NOMO-1 treated with DMSO at 0.1 percent for 48 hours (cell line): ENCODE results near the gene MFAP3L.
"Not testable (repeated sequence)": the region's sequence is repeated elsewhere in the genome, so short reads cannot be mapped to it uniquely, and the experiment has no call there.

Experiments used
- DNase-seq: peaks from one replicate; lab custom pipeline; 2025; ENCODE audit not compliant: unreplicated experiment; lab: John Stamatoyannopoulos, UW

MFAP3L gene

GRCh38 chr4:170026253-170027021 is at the start of gene MFAP3L:
MFAP3L (minus strand) TSS chr4:170026395; CDS start chr4:170005877, 20,518 bp downstream.
- peak; percentile 79 for DNase-seq

- no peak for DNase-seq
Measured at GRCh38 chr4:170071196-170071595, 45.0 kb upstream of the MFAP3L start.

GRCh38 chr4:170068438-170069128 is 42.4 kb upstream of the MFAP3L start:
- DNase-seq, result no peak

GRCh38 chr4:170059421-170059820 is 33.2 kb upstream of the MFAP3L start:
- DNase-seq, result no peak

- DNase-seq, result no peak
Measured at GRCh38 chr4:170058826-170059225, 32.6 kb upstream of the MFAP3L start.

GRCh38 chr4:170057866-170058265 is 31.7 kb upstream of the MFAP3L start:
- DNase-seq, result no peak

- no peak for DNase-seq
Measured at GRCh38 chr4:170052919-170053318, 26.7 kb upstream of the MFAP3L start.

GRCh38 chr4:170051402-170051801 is 25.2 kb upstream of the MFAP3L start:
- no peak for DNase-seq

GRCh38 chr4:170049766-170050165 is 23.6 kb upstream of the MFAP3L start:
- no peak for DNase-seq

GRCh38 chr4:170047771-170048354 is 21.7 kb upstream of the MFAP3L start:
- DNase-seq, result peak; percentile 57

- not testable (repeated sequence) for DNase-seq
Measured at GRCh38 chr4:170046156-170046555, 20.0 kb upstream of the MFAP3L start.

GRCh38 chr4:170040031-170040680 is 14.0 kb upstream of the MFAP3L start:
- DNase-seq, result no peak

GRCh38 chr4:170038769-170039168 is 12.6 kb upstream of the MFAP3L start:
- DNase-seq, result no peak

GRCh38 chr4:170038232-170038631 is 12.0 kb upstream of the MFAP3L start:
- no peak for DNase-seq

GRCh38 chr4:170037481-170037880 is 11.3 kb upstream of the MFAP3L start:
- DNase-seq, result no peak

GRCh38 chr4:170035845-170036244 is 9.7 kb upstream of the MFAP3L start:
- DNase-seq, result no peak

- DNase-seq, result no peak
Measured at GRCh38 chr4:170035231-170035630, 9.0 kb upstream of the MFAP3L start.

- DNase-seq, result no peak
Measured at GRCh38 chr4:170033999-170034398, 7.8 kb upstream of the MFAP3L start.

- DNase-seq, result no peak
Measured at GRCh38 chr4:170030121-170030520, 3.9 kb upstream of the MFAP3L start.

- peak; percentile 85 for DNase-seq
Measured at GRCh38 chr4:170027181-170027829, 1.1 kb upstream of the MFAP3L start.
